A549 (cell line): ENCODE results near the gene DAD1. TPM values are rescaled to one million over a fixed set of nuclear protein-coding genes. Genes with fewer than 3 reads are reported as not detected.

Experiments used
- ATAC-seq, 2 experiments: fragments of 200-7000 bp in 1 of 2; fragments of >200 bp in 1 of 2; cut with Nextera tagmentation in 1 of 2; cut with Tn5 transposase in 1 of 2; 3 replicates each; pipeline versions ENCODE4 v1.8.0 to v1.9.1; 2018 to 2020; ENCODE audit warnings: mild to moderate bottlenecking in 1 of 2, moderate library complexity in 1 of 2
- CTCF ChIA-PET: fragments of 300-600 bp; sonication (Branson Sonifier 250); formaldehyde crosslinking; extraction: SDS; loops from one replicate; lab custom pipeline; 2021; ENCODE audit warnings: antibody characterized with exemption, inconsistent platforms; lab: Yijun Ruan, JAX
- POLR2A ChIA-PET: fragments of 350-600 bp; formaldehyde crosslinking; extraction: SDS; loops from one replicate; lab custom pipeline; 2021; ENCODE audit warnings: antibody characterized with exemption, inconsistent platforms; lab: Yijun Ruan, JAX
- DNase-seq, 2 experiments: peaks; one replicate each; pipeline versions ENCODE4 v3.0.0 to v3.0.0-alpha.2; 2011 to 2016; ENCODE audit warnings: low read depth in 1 of 2, low spot score in 1 of 2
- FAIRE-seq: peaks from 2 replicates; lab custom pipeline; 2011; peaks lifted over from hg19 to GRCh38; lab: Jason Lieb, UNC
- H3K27ac ChIP-seq, 2 experiments: fragments of >200 bp; sonication (Bioruptor Twin); formaldehyde crosslinking; 3 replicates each; pipeline ENCODE4 v1.5.1; 2016 to 2017
- H3K4me1 ChIP-seq: fragments of >200 bp; sonication (Bioruptor Twin); formaldehyde crosslinking; 3 replicates; pipeline ENCODE4 v1.6.1; 2016
- H3K4me2 ChIP-seq: fragments of >200 bp; sonication (Bioruptor Twin); formaldehyde crosslinking; 3 replicates; pipeline ENCODE4 v1.6.1; 2016
- H3K4me3 ChIP-seq: fragments of >200 bp; sonication (Bioruptor Twin); formaldehyde crosslinking; 3 replicates; pipeline ENCODE4 v1.5.1; 2016
- H3K9me3 ChIP-seq: fragments of >200 bp; sonication (Bioruptor Twin); formaldehyde crosslinking; 3 replicates; pipeline ENCODE4 v1.6.1; 2016
- CBX2 ChIP-seq: fragments of 200-600 bp; sonication (generic); IDR thresholded peaks from 2 replicates; pipeline ENCODE4 v1.6.1; 2016; ENCODE audit warnings: low read depth, mild to moderate bottlenecking, borderline replicate concordance
- CHD2 ChIP-seq: fragments of 150-350 bp; IDR thresholded peaks from 2 replicates; pipeline ENCODE4 v1.6.1; 2014; ENCODE audit warnings: low read length; ENCODE audit not compliant: partially characterized antibody
- ESRRA ChIP-seq: fragments of 150-350 bp; IDR thresholded peaks from 2 replicates; pipeline ENCODE4 v1.6.1; 2014; ENCODE audit warnings: mild to moderate bottlenecking, low read length, borderline replicate concordance
- FOXS1 ChIP-seq: fragments of 250-450 bp; sonication (Bioruptor Pico); IDR thresholded peaks from 2 replicates; pipeline ENCODE4 v1.5.0; 2020; ENCODE audit warnings: mild to moderate bottlenecking, moderate library complexity
- GATA3 ChIP-seq: IDR thresholded peaks from 2 replicates; pipeline ENCODE4 v1.6.1; 2012; ENCODE audit warnings: borderline replicate concordance
- HDAC2 ChIP-seq: fragments of 200-600 bp; sonication (generic); IDR thresholded peaks from 2 replicates; pipeline ENCODE4 v1.6.1; 2016
- HEYL ChIP-seq: fragments of 250-450 bp; sonication (Bioruptor Pico); IDR thresholded peaks from 2 replicates; pipeline ENCODE4 v1.8.0; 2021; ENCODE audit warnings: mild to moderate bottlenecking, moderate library complexity
- KDM1A ChIP-seq: fragments of 200-600 bp; sonication (generic); IDR thresholded peaks from 2 replicates; pipeline ENCODE4 v1.6.1; 2016; ENCODE audit warnings: low read depth, mild to moderate bottlenecking
- MAZ ChIP-seq: fragments of 150-350 bp; IDR thresholded peaks from 2 replicates; pipeline ENCODE4 v1.6.1; 2014; ENCODE audit warnings: antibody characterized with exemption, low read depth, low read length, borderline replicate concordance
- NPAS2 ChIP-seq: fragments of 250-450 bp; sonication (Bioruptor Pico); IDR thresholded peaks from 2 replicates; pipeline ENCODE4 v1.8.0; 2022; ENCODE audit warnings: mild to moderate bottlenecking, moderate library complexity, borderline replicate concordance
- NR3C1 ChIP-seq: fragments of >200 bp; sonication (Bioruptor Twin); formaldehyde crosslinking; IDR thresholded peaks from 3 replicates; pipeline ENCODE4 v1.6.1; 2017
- RAD21 ChIP-seq, 2 experiments: fragments of >200 bp in 1 of 2; sonication (Bioruptor Twin) in 1 of 2; formaldehyde crosslinking in 1 of 2; IDR thresholded peaks in 1 of 2; conservative IDR thresholded peaks in 1 of 2; 2 replicates in 1 of 2; 3 replicates in 1 of 2; pipeline ENCODE4 v1.6.1; 2012 to 2018; ENCODE audit warnings: inconsistent platforms in 1 of 2
- RCOR1 ChIP-seq: fragments of 150-350 bp; IDR thresholded peaks from 2 replicates; pipeline ENCODE4 v1.6.1; 2014; ENCODE audit warnings: antibody characterized with exemption, low read length, low read depth
- RFX5 ChIP-seq: fragments of 450-650 bp; IDR thresholded peaks from 2 replicates; pipeline ENCODE4 v1.7.1; 2014; ENCODE audit warnings: antibody characterized with exemption, mild to moderate bottlenecking, moderate library complexity
- RNF2 ChIP-seq: fragments of 200-600 bp; sonication (generic); IDR thresholded peaks from 2 replicates; pipeline ENCODE4 v1.6.1; 2016; ENCODE audit warnings: low read depth, mild to moderate bottlenecking, antibody characterized with exemption, moderate library complexity, borderline replicate concordance
- TFCP2L1 ChIP-seq: fragments of 250-450 bp; sonication (Bioruptor Pico); IDR thresholded peaks from 2 replicates; pipeline ENCODE4 v1.5.0; 2021; ENCODE audit warnings: mild to moderate bottlenecking
- TP53 ChIP-seq: fragments of 250-450 bp; sonication (Bioruptor Pico); IDR thresholded peaks from 2 replicates; pipeline ENCODE4 v1.5.0; 2021; ENCODE audit warnings: mild to moderate bottlenecking, moderate library complexity
- ZFP36 ChIP-seq: fragments of 450-650 bp; IDR thresholded peaks from 2 replicates; pipeline ENCODE4 v1.6.1; 2014; ENCODE audit warnings: borderline replicate concordance; ENCODE audit not compliant: partially characterized antibody
- ZSCAN20 ChIP-seq: fragments of 250-450 bp; sonication (Bioruptor Pico); IDR thresholded peaks from 2 replicates; pipeline ENCODE4 v1.8.0; 2022; ENCODE audit warnings: mild to moderate bottlenecking, moderate library complexity
- WGBS: methylation state at CpG from one replicate; pipeline ENCODE4 v1.1.6; 2017; ENCODE audit errors: missing lambda C conversion rate; 5-methylcytosine and 5-hydroxymethylcytosine counted together
- polyA plus RNA-seq, 4 experiments: library from polyadenylated mRNA; depleted of rRNA in 3 of 4; stranded (reverse); fragments of >200 nt; fragmentation: RNase III in 1 of 4; extraction: RNeasy Plus Mini Kit Qiagen cat#74134 plus additional on column Dnase treatment in 1 of 4; gene quantifications; 2 replicates in 3 of 4; 3 replicates in 1 of 4; pipeline ENCODE4 v1.2.3, GENCODE V29; 2011 to 2017
- TF ChIP-seq, protein P1 (sequence below): fragments of 250-450 bp; sonication (Bioruptor Pico); IDR thresholded peaks from 2 replicates; pipeline ENCODE4 v1.5.0; 2020; ENCODE audit warnings: low read depth, mild to moderate bottlenecking, moderate library complexity
- TF ChIP-seq, protein P2 (sequence below): fragments of 250-450 bp; sonication (Bioruptor Pico); IDR thresholded peaks from 2 replicates; pipeline ENCODE4 v1.5.0; 2021; ENCODE audit warnings: mild to moderate bottlenecking, moderate library complexity, borderline replicate concordance
- TF ChIP-seq, protein P3 (sequence below): IDR thresholded peaks from 2 replicates; pipeline ENCODE4 v1.6.1; 2012; ENCODE audit warnings: low read depth, borderline replicate concordance

The DAD1 gene
- polyA plus RNA-seq, 2 of the 4 experiments (the other 2 are of a cell fraction), result 317 to 474 TPM

DNA sequence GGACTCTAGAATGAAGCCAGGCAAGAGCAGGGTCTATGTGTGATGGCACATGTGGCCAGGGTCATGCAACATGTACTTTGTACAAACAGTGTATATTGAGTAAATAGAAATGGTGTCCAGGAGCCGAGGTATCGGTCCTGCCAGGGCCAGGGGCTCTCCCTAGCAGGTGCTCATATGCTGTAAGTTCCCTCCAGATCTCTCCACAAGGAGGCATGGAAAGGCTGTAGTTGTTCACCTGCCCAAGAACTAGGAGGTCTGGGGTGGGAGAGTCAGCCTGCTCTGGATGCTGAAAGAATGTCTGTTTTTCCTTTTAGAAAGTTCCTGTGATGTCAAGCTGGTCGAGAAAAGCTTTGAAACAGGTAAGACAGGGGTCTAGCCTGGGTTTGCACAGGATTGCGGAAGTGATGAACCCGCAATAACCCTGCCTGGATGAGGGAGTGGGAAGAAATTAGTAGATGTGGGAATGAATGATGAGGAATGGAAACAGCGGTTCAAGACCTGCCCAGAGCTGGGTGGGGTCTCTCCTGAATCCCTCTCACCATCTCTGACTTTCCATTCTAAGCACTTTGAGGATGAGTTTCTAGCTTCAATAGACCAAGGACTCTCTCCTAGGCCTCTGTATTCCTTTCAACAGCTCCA, 39.6 kb downstream of the DAD1 start:
- ATAC-seq (no peak), FAIRE-seq (no peak), DNase-seq (no peak)
- Histone ChIP-seq H3K4me3 (no peak overlapping the region), H3K9me3 (no peaks in the 10 kb centered on the region), H3K4me2 (no peak overlapping the region), H3K4me1 (no peaks in the 10 kb centered on the region), H3K27ac (no peak overlapping the region)
- WGBS, result 62% methylated on average over 6 of the region's 6 CpGs
- ChIA-PET POLR2A (no interaction called here), CTCF (interaction anchor here (1.0 to 2.1 kb wide), 4 partner anchors 21 to 303 kb away, joined by 4 to 6 read pairs (median 4); no protein-coding TSS in a partner anchor)
- TF ChIP-seq RFX5, result no peak
- no peak for TF ChIP-seq CHD2
- no peak for TF ChIP-seq GATA3

DNA sequence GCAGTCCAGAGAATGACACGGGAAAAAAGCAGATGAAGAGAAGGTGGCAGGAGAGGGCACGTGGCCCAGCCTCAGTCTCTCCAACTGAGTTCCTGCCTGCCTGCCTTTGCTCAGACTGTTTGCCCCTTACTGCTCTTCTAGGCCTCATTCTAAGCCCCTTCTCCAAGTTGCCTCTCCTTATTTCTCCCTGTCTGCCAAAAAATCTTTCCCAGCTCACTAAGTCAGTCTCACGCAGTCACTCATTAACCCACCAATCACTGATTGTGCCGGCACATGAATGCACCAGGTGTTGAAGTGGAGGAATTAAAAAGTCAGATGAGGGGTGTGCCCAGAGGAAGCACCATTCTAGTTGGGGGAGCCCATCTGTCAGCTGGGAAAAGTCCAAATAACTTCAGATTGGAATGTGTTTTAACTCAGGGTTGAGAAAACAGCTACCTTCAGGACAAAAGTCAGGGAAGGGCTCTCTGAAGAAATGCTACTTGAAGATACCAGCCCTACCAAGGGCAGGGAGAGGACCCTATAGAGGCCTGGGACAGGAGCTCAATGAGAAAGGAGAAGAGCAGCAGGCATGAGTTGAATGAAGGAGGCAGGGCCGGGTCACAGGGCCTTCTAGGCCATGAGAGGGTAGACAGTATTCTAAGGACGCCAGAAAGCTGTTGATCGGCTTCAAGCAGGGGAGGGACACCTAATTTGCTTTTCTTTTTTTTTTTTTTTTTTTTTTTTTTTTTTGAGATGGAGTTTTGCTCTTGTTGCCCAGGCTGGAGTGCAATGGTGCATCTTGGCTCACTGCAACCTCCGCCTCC, 40.9 kb downstream of the DAD1 start:
- CTCF ChIA-PET, result interaction anchor here (0.5 to 4.8 kb wide), 4 partner anchors 8 to 76 kb away, joined by 3 to 46 read pairs (median 4); no protein-coding TSS in a partner anchor
- no peak overlapping the region for H3K4me3 ChIP-seq
- TF ChIP-seq HDAC2 (no peak), CBX2 (no peak), RFX5 (no peak)
- TF ChIP-seq, protein P1, sequence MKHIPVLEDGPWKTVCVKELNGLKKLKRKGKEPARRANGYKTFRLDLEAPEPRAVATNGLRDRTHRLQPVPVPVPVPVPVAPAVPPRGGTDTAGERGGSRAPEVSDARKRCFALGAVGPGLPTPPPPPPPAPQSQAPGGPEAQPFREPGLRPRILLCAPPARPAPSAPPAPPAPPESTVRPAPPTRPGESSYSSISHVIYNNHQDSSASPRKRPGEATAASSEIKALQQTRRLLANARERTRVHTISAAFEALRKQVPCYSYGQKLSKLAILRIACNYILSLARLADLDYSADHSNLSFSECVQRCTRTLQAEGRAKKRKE, result no peak
- TF ChIP-seq, all 56 proteins: peak for 0
- POLR2A ChIA-PET, result no interaction called here
- no peaks in the 10 kb centered on the region for H3K4me1 ChIP-seq
- DNase-seq (no peak), FAIRE-seq (no peak), ATAC-seq (no peak)
- WGBS, result 80% methylated on average over 7 of the region's 8 CpGs
- H3K27ac ChIP-seq, result no peak overlapping the region
- no peak overlapping the region for H3K4me2 ChIP-seq
- no peaks in the 10 kb centered on the region for H3K9me3 ChIP-seq

DNA sequence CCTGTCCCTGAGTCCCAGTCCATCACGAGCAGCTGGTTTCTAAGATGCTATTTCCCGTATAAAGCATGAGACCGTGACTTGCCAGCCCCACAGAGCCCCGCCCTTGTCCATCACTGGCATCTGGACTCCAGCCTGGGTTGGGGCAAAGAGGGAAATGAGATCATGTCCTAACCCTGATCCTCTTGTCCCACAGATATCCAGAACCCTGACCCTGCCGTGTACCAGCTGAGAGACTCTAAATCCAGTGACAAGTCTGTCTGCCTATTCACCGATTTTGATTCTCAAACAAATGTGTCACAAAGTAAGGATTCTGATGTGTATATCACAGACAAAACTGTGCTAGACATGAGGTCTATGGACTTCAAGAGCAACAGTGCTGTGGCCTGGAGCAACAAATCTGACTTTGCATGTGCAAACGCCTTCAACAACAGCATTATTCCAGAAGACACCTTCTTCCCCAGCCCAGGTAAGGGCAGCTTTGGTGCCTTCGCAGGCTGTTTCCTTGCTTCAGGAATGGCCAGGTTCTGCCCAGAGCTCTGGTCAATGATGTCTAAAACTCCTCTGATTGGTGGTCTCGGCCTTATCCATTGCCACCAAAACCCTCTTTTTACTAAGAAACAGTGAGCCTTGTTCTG, 41.6 kb downstream of the DAD1 start:
- ChIA-PET POLR2A (no interaction called here), CTCF (interaction anchor here (1.1 to 4.8 kb wide), 5 partner anchors 8 to 383 kb away, joined by 3 to 46 read pairs (median 4); no protein-coding TSS in a partner anchor)
- Histone ChIP-seq H3K4me1 (no peaks in the 10 kb centered on the region), H3K4me2 (no peak overlapping the region), H3K9me3 (no peaks in the 10 kb centered on the region), H3K27ac (no peak overlapping the region), H3K4me3 (no peak overlapping the region)
- ATAC-seq, result no peak
- no peak for FAIRE-seq
- no peak for DNase-seq
- TF ChIP-seq MAZ (no peak), RCOR1 (no peak), HEYL (CRISPR knock-in tag) (no peak), TFCP2L1 (CRISPR knock-in tag) (no peak), ESRRA (no peak), ZFP36 (no peak), TP53 (no peak), RAD21 (conservative IDR thresholded peaks at IDR 0.05 in 1 of 2, IDR thresholded peaks at IDR 0.05 in 1 of 2) (no peak), FOXS1 (CRISPR knock-in tag) (no peak), RNF2 (no peak), ZSCAN20 (CRISPR knock-in tag) (no peak), KDM1A (no peak), NPAS2 (CRISPR knock-in tag) (no peak), GATA3 (no peak), NR3C1 (no peak)
- TF ChIP-seq, protein P2, sequence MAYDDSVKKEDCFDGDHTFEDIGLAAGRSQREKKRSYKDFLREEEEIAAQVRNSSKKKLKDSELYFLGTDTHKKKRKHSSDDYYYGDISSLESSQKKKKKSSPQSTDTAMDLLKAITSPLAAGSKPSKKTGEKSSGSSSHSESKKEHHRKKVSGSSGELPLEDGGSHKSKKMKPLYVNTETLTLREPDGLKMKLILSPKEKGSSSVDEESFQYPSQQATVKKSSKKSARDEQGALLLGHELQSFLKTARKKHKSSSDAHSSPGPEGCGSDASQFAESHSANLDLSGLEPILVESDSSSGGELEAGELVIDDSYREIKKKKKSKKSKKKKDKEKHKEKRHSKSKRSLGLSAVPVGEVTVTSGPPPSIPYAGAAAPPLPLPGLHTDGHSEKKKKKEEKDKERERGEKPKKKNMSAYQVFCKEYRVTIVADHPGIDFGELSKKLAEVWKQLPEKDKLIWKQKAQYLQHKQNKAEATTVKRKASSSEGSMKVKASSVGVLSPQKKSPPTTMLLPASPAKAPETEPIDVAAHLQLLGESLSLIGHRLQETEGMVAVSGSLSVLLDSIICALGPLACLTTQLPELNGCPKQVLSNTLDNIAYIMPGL (CRISPR knock-in tag), result no peak
- TF ChIP-seq, protein P3, sequence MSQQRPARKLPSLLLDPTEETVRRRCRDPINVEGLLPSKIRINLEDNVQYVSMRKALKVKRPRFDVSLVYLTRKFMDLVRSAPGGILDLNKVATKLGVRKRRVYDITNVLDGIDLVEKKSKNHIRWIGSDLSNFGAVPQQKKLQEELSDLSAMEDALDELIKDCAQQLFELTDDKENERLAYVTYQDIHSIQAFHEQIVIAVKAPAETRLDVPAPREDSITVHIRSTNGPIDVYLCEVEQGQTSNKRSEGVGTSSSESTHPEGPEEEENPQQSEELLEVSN, result no peak
- WGBS, result 71% methylated on average over 9 of the region's 9 CpGs
